ENCODE data around the gene MT1M. TPM values are rescaled to one million over a fixed set of nuclear protein-coding genes. Genes with fewer than 3 reads are reported as not detected.

MT1M gene
- total and polyA plus RNA-seq, 7 donors, result 3.9 to 106 (median 14.8) TPM

DNA sequence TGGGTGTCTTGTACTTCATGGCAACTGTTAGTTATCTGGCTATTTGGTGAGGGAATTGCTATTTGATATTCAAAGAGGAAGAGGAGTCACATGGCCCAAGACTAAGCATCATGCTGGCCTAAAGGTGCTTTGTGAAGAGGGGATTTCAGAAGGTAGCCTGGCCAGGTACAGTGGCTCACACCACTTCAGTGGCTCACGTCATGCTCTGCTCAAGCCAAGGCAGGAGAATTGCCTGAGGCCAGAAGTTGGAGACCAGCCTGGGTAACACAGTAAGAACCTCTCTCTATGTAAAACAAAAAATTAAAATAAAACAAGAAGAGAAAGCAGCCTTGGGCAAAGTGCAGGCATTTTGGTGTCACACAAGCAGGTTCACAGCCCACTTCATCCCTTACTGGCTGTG, 12.9 kb downstream of the MT1M start:
- peaks cover 0 to 84% (median 29%) of the 10 kb centered on the region in 3 donors for H3K27me3 ChIP-seq

DNA sequence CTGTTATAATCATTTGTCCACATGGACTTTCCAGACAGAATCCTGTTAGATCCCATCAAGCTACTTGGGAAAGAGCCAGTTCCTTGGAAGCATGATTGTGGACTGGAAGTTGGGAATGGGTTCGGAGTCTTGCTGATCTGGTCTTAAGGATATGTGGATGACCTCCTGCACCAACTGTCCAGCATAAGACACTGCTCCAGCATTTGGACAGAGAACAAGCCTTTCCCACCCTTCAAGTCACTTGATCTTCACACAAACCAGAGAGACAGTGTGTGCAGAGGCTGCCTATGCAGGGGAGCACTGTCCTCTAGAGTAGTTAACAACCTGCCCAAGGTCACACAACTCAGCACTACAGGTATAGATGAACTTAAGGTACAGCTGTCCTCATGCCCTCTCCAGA, 13.4 kb downstream of the MT1M start:
- H3K9me3 ChIP-seq, result no peaks in the 10 kb centered on the region
- no peak for TF ChIP-seq POLR2A (IDR thresholded peaks at IDR 0.05)
- no peak for TF ChIP-seq EP300 (IDR thresholded peaks at IDR 0.05)
- no peak for TF ChIP-seq POLR2AphosphoS5 (IDR thresholded peaks at IDR 0.05)
- TF ChIP-seq, protein P1, sequence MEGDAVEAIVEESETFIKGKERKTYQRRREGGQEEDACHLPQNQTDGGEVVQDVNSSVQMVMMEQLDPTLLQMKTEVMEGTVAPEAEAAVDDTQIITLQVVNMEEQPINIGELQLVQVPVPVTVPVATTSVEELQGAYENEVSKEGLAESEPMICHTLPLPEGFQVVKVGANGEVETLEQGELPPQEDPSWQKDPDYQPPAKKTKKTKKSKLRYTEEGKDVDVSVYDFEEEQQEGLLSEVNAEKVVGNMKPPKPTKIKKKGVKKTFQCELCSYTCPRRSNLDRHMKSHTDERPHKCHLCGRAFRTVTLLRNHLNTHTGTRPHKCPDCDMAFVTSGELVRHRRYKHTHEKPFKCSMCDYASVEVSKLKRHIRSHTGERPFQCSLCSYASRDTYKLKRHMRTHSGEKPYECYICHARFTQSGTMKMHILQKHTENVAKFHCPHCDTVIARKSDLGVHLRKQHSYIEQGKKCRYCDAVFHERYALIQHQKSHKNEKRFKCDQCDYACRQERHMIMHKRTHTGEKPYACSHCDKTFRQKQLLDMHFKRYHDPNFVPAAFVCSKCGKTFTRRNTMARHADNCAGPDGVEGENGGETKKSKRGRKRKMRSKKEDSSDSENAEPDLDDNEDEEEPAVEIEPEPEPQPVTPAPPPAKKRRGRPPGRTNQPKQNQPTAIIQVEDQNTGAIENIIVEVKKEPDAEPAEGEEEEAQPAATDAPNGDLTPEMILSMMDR (IDR thresholded peaks at IDR 0.05), result no peak
- H3K27me3 ChIP-seq, result peaks cover 0 to 79% (median 24%) of the 10 kb centered on the region in 3 donors
- H3K4me3 ChIP-seq, result no peak overlapping the region
- peaks cover 0 to 14% (median 12%) of the 10 kb centered on the region in 4 donors for H3K4me1 ChIP-seq
- H3K27ac ChIP-seq, result no peak overlapping the region
- WGBS, 2 donors, result 0% methylated on average over 1 of the region's 1 CpG
- no peak for DNase-seq
- intact Hi-C loops (cut with DNase I), result no loop called here
- no peaks in the 10 kb centered on the region for H3K36me3 ChIP-seq

More for the DNA sequence above, 12.9 kb downstream of the MT1M start:
- Histone ChIP-seq H3K4me3 (no peak overlapping the region), H3K9me3 (no peaks in the 10 kb centered on the region), H3K36me3 (no peaks in the 10 kb centered on the region), H3K4me1 (peaks cover 0 to 14% (median 12%) of the 10 kb centered on the region in 4 donors), H3K27ac (no peak overlapping the region)
- DNase-seq, result no peak
- TF ChIP-seq POLR2A (IDR thresholded peaks at IDR 0.05) (no peak), POLR2AphosphoS5 (IDR thresholded peaks at IDR 0.05) (no peak), EP300 (IDR thresholded peaks at IDR 0.05) (no peak)
- TF ChIP-seq, protein P1 (IDR thresholded peaks at IDR 0.05), result no peak
- intact Hi-C loops (cut with DNase I), result no loop called here
- 91 to 96% methylated on average over 1 of the region's 1 CpG for WGBS, 2 donors

DNA sequence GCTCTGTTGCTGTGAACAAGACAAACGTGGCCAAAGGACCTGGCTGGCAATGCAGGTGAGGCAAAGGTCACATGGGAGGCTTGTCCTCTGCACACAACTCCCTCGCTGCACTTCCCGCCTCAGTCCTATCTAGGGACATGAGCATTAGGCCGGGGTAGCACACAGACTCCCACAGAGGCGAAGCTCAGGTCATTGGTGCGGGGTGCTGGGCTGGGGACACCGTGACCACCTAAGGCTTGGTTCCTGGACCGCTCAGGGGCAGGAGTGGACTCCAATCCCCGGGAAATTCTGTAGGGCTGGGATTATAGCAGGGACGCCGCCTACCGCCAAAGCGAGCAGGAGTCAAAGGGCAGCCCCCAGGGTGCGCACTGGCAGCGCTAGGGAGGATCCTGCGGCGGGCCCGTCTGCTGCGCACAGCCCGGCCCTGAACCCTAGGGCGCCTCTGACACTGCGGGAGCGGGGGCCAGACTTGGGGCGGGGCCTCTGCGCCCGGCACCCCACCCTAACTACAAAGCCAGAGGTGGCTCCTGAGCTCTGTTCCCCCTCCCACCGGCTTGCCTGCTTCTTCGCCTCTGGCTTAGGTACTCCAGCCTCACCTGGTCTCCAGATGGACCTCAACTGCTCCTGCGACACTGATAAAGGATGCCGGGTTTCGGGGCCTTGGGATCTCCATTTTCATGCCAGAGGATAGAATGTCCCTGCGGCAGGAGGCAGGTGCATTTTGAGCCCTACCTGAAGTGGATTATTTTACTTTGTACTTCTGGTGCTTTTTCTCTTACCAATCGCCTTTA, 15.4 kb downstream of the MT1M start:
- H3K9me3 ChIP-seq, result no peaks in the 10 kb centered on the region
- H3K4me3 ChIP-seq, result no peak overlapping the region
- TF ChIP-seq POLR2A (IDR thresholded peaks at IDR 0.05) (no peak), EP300 (IDR thresholded peaks at IDR 0.05) (no peak), POLR2AphosphoS5 (IDR thresholded peaks at IDR 0.05) (no peak)
- TF ChIP-seq, protein P1 (IDR thresholded peaks at IDR 0.05), result no peak
- 16 to 25% methylated on average over 33 of the region's 33 CpGs for WGBS, 2 donors
- peaks cover 0 to 14% (median 11%) of the 10 kb centered on the region in 4 donors for H3K4me1 ChIP-seq
- intact Hi-C loops (cut with DNase I), result no loop called here
- H3K27ac ChIP-seq, result no peak overlapping the region
- no peak for DNase-seq
- H3K27me3 ChIP-seq, result peaks cover 0 to 75% (median 23%) of the 10 kb centered on the region in 3 donors
- no peaks in the 10 kb centered on the region for H3K36me3 ChIP-seq

DNA sequence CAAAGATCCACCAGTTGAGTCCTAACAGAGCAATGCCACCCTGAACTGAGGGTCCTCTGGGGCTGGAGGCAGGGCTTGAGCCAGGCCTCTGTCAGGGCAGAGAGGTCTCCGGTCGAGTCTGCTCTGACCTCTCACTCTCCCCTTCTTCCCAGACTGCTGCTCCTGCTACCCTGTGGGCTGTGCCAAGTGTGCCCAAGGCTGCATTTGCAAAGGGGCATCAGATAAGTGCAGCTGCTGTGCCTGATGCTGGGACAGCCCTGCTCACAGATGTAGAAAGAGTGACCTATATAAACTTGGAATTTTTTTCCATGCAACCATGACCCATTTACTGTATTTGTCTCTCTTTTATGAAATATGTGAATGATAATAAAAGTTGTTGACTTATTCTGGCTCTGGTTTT, 16.8 kb downstream of the MT1M start:
- 95% methylated on average over 2 of the region's 2 CpGs for WGBS, 2 donors
- Histone ChIP-seq H3K4me3 (no peak overlapping the region), H3K9me3 (no peaks in the 10 kb centered on the region), H3K27me3 (peaks cover 0 to 61% (median 23%) of the 10 kb centered on the region in 3 donors), H3K27ac (no peak overlapping the region), H3K4me1 (no peaks in the 10 kb centered on the region), H3K36me3 (no peaks in the 10 kb centered on the region)
- TF ChIP-seq EP300 (IDR thresholded peaks at IDR 0.05) (no peak), POLR2A (IDR thresholded peaks at IDR 0.05) (no peak), POLR2AphosphoS5 (IDR thresholded peaks at IDR 0.05) (no peak)
- TF ChIP-seq, protein P1 (IDR thresholded peaks at IDR 0.05), result no peak
- DNase-seq, result no peak
- intact Hi-C loops (cut with DNase I), result no loop called here
